NCI-H2196 (cell line): Measurements from ENCODE around the gene CCDC40.

Experiments
- DNase-seq: peaks from one replicate; lab custom pipeline; 2025; ENCODE audit not compliant: unreplicated experiment; lab: John Stamatoyannopoulos, UW

Gene CCDC40

DNA sequence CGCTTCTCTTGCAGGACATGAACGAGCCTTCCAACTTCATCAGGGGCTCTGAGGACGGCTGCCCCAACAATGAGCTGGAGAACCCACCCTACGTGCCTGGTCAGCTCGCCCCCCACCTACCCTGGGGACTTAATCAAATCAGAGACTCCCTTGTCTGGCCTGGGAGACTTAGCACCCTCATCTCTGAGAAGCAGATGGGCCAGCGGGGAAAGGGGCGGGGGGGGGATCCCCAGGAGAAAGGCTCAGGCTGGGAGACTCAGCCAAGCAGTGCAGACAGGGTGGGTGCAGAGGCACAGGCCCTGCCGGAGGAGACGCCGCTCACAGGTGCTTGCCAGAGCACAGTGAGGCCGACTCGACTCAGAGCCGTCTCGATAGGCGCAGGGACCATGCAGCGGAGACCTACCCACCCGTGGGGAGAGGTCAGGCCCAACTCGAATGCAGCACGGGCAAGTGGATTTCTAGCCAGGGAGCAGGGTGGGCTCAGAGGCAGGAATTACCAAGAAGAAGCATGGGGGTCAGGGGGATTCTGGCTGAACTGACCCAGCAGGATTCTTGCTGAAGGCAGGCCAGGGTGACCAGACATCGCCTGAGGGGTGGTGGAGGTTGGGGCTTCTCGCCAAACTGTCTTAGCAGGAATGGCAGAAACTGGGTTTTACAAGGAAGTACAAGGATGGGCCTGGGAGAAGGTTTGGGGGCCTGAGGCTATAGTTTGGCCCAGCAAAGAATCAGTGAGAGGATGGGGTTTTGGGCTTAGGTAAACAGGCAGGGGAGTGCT lies 74.7 kb downstream of the CCDC40 start:
- no peak for DNase-seq

DNA sequence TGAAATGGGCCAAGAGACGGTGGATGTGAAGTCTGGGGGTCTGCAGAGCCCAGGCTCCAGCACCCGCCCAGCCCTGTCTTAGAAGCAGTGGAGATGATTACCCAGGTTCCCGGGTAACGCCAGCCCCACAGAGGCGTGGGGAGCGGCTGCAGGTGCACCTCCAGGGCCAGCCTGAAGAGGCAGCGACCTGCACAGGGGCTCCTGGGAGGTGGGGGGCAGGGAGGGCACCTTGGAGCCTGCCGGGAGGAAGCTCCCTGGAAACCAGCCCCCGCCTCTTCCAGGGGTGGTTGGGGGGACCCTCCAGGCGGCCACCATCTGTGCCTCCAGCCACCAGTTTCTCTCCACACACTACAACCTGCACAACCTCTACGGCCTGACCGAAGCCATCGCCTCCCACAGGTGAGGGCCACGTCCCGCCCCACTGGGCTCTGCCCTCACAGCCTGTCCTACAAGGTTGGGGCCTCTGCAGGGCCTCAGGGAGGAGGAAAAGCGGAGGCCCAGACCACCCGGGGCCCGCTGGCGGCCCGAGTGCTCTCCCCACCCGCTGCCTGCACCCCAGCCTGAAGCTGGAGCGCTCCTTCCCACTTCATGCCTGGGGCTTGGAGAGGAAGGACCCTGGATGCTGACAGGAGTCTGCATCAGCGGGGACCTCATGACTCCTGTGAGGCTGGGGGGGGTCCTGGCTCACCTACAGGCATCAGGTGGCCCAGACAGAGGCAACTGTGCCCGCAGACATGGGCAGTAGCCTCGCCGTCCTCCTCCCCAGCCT lies 75.4 kb downstream of the CCDC40 start:
- no peak for DNase-seq

DNA sequence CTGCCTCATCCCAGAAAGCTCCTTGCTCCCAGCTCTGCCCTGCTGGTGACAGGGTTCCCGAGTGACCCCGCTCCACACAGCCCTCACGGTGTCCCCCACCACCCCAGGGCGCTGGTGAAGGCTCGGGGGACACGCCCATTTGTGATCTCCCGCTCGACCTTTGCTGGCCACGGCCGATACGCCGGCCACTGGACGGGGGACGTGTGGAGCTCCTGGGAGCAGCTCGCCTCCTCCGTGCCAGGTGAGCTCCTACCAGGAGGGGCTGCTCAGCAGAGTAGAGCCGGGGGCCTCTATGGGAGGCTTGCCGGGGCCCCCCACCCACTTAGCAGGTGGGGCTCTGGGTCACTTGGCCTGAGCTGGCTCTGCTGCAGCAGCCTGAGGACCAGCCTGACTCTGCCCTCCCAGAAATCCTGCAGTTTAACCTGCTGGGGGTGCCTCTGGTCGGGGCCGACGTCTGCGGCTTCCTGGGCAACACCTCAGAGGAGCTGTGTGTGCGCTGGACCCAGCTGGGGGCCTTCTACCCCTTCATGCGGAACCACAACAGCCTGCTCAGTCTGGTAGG lies 76.1 kb downstream of the CCDC40 start:
- DNase-seq = no peak

DNA sequence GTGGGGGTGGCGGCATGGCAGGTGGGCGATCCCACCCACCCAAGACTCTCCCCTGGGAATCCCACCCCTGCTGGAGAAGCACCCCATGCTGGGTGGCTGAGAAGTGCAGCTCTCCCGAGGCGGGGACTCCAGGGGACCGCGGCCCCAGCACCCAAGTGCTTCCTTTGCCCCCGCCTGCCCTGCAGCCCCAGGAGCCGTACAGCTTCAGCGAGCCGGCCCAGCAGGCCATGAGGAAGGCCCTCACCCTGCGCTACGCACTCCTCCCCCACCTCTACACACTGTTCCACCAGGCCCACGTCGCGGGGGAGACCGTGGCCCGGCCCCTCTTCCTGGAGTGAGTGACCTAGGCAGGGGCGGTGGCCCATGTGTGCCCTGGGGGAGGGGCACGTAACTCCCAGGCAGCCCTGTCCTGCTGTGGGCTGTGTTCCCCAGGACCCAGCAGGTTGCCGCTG lies 76.6 kb downstream of the CCDC40 start:
- no peak for DNase-seq

DNA sequence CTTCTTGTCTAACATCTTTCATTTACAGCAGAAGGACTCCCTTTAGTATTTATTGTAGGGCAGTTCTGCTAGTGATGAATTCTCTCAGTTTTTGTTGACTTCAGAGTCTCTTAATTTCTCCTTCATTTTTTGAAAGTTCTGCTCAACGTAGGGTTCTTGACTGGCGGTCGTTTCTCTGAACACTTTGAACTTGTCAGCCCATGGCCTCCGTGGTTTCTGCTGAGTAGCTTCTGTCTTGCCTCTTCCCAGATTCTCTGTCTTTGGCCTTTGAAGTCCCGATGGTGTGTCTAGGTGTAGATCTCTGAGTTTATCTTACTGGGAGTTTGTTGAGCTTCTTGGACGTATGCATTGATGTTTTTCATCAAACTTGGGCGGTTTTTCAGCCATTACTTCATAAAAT lies 78.3 kb downstream of the CCDC40 start:
- DNase-seq = no peak

DNA sequence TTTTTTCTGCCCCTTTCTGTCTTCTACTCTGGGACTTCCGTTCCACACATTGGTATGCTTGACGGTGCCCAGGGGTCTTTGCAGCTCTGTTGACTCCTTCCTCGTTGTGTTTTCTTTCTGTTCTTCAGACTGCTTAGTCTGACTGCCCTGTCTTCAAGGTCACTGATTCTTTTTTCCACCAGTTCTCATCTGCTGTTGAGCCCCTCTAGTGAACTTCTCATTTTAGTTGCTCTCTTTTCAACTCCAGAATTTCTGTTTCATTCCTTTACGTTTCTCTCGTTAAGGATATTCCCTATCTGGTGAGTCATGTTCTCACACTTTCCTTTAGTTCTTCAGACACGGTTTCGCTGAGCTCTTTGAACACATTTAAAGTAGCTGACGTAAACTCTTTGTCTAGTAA lies 78.7 kb downstream of the CCDC40 start:
- DNase-seq = no peak

DNA sequence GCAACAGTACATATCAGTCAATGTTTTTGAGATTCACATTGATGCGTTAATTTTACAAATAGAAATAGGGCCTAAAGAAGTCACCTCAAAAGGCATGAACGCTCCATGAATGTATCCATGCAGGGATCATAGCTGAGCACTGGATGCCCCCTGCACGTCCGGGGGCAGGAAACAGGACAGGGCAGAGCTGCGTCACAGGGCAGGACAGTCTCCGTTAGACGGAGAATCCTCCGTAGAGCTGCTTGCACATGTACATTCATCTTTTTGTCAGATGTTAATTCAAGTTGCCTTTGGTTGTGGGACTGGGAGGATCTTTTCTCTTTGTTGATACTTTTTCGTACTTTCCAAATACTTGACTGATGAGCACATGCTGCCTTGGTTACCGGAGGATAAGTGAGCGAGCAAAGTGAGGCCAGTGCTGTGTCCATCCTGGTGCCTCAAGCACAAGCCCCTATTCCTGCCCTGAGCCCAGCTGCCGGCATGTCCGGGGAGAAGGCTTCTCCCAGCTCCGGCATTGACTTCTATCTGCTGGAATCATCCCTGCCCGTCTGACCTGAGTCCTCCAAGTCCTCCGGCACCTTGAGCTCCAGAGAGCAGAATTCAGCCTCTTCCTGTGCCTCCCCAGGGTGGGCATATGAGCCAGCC lies 80.0 kb downstream of the CCDC40 start:
- no peak for DNase-seq

DNA sequence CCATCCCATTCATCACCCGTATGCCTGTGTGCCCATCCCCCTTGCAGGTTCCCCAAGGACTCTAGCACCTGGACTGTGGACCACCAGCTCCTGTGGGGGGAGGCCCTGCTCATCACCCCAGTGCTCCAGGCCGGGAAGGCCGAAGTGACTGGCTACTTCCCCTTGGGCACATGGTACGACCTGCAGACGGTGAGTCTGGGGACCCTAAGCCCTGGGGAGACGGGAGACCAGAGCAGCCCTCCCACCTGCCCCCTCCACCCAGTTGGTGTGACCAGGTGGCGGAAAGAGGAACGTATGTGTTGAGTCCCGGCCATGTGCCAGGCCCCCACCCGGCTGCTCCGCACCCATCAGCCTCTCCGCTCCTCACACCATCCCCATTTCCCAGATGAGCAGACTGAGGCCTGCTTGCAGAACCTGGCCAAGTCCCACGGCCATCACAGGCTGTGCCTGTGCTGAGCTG lies 80.5 kb downstream of the CCDC40 start:
- no peak for DNase-seq

DNA sequence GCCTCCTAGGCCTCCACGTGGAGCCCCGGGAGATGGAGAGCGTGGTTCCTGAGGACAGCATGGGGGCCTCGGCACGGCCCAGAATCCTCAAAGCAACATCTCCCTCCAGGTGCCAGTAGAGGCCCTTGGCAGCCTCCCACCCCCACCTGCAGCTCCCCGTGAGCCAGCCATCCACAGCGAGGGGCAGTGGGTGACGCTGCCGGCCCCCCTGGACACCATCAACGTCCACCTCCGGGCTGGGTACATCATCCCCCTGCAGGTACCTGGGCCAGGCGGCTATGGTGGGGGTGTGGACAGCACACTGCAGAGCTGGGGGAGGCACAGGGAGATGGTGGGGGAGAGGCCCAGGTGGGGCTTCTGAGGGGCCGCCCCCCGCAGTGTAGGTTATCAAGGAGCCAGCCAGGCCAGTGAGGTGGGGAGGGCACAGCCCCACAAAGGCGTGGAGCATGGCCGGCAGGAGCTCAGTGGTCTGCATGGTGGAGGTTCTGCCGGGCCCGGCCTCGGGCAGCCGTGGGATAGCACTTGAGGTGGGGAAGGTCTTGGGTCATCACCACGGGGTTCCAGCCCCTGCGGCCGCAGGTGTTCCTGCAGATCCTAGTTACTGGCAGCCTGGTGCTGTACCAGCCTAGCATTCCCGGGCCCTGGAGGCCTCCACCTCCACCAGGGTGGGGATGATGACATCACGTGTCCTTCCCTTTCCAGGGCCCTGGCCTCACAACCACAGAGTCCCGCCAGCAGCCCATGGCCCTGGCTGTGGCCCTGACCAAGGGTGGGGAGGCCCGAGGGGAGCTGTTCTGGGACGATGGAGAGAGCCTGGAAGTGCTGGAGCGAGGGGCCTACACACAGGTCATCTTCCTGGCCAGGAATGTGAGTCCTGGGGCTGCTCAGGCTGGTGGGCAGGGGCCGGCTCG lies 81.3 kb downstream of the CCDC40 start:
- DNase-seq = no peak

DNA sequence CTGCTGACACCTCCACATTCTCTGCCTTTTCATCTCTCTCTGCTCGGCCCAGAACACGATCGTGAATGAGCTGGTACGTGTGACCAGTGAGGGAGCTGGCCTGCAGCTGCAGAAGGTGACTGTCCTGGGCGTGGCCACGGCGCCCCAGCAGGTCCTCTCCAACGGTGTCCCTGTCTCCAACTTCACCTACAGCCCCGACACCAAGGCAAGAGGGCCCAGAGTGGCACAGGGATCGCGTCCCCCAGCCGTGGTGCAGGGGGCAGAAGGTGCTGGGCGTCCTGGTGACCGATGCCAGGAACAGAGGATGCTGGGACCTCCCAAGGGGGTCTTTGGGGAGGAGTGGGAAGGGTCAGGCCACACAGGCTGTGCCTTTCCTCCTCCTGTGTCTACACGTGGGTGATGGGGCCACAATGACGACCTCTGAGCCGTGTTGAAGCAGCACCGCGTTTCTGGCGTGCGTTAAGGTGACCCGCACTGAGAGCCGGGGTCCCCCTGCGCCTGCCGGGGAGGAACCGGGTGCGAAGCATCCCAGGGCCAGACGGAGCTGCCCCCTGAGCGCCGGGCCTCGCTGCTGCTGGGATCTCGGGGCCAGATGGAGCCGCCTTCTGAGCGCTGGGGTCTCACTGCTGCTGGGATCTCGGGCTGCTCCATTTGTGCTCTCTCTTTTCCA lies 82.3 kb downstream of the CCDC40 start:
- no peak for DNase-seq

DNA sequence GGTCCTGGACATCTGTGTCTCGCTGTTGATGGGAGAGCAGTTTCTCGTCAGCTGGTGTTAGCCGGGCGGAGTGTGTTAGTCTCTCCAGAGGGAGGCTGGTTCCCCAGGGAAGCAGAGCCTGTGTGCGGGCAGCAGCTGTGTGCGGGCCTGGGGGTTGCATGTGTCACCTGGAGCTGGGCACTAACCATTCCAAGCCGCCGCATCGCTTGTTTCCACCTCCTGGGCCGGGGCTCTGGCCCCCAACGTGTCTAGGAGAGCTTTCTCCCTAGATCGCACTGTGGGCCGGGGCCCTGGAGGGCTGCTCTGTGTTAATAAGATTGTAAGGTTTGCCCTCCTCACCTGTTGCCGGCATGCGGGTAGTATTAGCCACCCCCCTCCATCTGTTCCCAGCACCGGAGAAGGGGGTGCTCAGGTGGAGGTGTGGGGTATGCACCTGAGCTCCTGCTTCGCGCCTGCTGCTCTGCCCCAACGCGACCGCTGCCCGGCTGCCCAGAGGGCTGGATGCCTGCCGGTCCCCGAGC lies 82.9 kb downstream of the CCDC40 start:
- no peak for DNase-seq

DNA sequence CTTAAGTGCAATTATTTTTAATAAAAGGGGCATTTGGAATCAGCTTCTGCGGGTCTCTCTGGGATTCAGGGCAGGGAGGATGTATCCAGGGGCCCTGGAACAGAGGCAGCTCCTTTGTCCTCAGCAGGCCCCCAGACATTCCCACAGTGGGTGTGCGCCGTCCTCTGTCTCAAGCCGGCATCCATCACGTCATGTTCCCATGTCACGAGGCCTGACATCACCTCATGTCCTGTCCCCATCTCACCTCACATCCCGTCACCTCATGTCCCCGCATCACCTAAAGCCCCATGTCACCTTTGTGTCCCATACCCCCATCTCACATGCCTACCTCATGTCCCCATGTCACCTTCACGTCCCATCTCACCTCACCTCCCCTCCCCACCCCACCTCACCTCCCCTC lies 83.4 kb downstream of the CCDC40 start:
- DNase-seq = no peak

DNA sequence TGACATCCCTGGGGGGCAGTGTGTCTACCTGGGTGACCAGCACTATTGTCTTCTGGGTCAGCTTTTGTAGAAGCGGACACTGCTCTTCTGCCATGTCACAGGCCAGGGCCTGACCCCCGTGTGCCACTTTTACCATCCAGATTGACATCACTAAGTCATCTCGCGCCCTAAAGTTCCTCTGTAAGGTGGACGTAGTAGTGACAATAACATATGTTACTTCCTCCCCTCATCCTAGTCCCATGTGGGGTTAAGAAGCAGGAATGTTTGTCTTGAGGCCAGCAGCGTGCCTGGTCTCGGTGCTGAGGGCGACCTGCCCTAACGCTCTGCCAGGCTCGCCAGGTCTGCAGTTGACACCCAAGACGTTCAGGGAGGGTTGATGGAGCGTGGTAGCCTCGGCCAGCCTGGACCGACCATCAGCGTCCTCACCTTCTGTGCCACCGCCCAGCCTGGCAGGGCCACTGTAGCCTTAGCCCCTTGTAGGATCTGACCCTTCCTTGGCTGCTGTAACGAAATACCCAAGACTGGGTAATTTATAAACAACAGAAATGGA lies 85.7 kb downstream of the CCDC40 start:
- no peak for DNase-seq

DNA sequence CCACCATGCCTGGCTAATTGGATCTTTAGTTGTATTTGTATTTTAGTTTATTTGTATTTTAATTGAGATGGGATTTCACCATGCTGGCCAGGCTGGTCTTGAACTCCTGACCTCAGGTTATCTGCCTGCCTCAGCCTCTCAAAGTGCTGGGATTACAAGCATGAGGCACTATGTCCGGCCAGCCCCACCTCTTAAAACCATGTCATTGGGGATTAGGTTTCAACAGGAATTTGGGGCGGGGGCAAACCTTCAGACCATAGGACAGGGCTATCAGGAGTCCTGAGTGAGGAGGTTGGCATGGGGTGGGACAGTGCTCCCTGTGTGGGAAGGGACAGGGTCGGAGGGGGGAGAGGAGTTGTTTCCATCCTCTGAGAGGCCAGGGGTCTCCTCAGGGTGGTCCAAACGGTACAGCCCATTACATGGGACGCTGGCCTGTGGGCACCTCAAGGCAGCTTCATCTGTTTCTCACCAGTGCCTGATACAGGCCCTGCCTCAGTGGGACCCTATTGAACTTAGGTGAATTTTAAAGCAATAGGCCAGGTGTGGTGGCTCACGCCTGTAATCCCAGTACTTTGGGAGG lies 86.6 kb downstream of the CCDC40 start:
- no peak for DNase-seq

DNA sequence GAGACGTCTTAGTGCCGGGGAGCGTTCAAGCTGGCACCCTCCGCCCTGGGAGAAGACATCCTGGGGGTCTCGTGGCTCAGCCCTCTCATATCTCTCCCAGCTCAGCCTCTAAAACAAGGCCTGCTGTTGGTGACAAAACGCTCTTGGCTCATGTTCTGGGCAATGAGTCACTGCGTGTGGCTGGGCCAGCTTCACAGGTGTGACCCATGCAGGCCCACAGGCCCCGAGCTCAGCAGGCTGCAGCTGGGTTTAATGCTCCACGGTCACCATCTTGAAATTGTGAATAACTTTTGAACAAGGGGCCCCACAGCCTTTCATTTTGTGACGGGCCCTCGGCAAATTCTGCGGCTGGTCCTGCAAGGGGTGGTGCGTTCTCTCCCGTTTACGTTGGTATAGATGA lies 87.3 kb downstream of the CCDC40 start:
- DNase-seq = no peak

DNA sequence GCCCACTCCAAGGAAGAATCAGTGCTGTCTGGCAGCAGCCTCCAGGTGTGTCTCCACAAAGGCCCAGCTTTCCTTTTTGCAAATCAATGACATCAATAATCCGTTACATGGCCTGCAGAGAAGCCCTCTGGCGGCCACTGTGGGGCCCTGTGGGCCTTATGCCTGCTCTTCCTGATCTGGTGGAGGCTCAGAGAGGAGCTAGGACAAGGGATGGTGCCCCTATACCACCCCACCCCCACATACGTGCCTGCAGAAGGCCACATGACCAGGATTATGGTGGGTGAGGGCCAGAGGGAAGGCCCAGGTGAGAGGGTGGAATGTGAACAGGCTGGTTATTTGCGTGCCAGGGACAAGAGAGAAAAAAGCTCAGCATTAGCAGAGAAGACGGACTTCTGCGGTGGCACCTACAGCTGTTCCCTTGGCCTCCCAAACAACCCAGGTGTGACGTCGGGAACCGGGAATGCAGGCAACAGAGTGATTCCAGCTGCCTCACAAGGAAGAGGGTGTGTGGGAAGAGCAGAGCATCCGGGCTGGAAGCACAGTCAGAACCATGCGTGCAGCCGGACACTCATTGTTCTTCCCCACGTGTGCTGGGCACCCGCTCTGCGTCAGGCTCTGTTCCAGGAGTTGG lies 88.0 kb downstream of the CCDC40 start:
- DNase-seq = peak; percentile 21

DNA sequence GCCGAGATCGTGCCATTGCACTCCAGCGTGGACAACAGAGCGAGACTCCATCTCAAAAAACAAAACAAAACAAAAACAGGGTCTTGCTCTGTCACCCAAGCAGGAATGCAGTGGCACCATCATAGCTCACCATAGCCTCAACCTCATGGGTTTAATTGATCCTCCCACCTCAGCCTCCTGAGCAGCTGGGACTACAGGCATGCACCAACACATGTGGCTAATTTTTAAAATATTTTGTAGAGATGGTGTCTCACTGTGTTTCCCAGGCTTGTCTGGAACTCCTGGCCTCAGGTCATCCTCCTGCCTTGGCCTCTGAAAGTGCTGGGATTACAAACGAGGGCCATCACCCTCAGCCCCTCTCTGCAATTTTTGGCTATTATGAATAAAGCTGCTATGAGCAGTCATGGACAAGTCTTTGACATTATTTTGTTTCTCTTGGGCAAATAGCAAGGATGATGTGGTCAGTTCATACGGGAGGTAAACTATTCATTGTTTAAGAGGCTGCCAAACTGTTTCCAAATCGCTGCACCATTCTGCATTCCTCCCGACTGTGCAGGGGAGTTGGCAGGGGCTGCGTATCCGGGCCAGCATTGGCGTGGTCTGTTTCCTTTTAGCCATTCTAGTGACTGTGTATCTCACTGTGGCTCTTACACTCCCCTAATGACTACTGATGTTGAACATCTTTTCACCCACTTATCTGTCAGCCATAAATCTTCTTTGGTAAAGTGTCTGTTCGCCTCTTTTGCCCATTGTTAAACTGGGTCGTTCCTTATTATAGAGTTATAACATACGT lies 89.4 kb downstream of the CCDC40 start:
- DNase-seq = no peak

DNA sequence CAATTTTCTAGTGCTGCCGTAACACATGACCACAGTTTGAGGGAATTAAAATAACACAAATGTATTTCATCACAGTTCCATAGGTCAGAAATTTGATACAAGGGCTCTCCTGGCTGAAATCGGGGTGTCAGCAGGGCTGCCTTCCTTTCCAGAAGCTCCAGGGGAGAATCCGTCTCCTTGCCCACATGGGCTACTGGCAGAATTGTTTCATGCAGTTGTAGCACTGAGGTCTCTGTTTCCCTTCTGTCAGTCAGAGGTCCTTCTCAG lies 89.9 kb downstream of the CCDC40 start:
- DNase-seq = no peak
